ENCODE results near the gene DPP6.

Gene DPP6

DNA sequence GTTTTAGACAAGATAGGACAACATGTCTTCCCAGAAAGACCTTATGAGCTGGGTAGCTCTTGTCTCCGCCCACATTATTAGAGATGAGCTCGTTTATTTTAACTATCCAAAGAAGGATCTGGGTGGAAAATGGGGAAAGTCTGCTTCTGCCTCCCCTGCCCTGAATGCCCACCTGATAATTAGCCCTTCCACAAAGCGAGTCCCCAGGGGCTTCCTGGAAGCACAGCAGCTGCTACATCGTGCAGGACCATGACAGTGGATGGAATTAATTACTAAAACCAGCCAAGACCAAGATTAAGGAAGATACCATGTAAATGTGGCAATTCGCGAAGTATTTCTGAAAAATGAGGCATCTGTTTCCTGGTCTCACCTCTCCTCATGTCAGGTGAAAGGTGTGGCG lies 576.4 kb downstream of the DPP6 start:
- in situ Hi-C loops (cut with MboI; ENCODE audit: low pct_unique_long_range_greater_than_20kb, low sequenced_read_pairs, unreplicated experiment): no loop called here
- DNase-seq (ENCODE audit: low spot score): no peak
- TF ChIP-seq CTCF (IDR thresholded peaks at IDR 0.05; ENCODE audit: extremely low read depth, insufficient read depth, missing control alignments): no peak

DNA sequence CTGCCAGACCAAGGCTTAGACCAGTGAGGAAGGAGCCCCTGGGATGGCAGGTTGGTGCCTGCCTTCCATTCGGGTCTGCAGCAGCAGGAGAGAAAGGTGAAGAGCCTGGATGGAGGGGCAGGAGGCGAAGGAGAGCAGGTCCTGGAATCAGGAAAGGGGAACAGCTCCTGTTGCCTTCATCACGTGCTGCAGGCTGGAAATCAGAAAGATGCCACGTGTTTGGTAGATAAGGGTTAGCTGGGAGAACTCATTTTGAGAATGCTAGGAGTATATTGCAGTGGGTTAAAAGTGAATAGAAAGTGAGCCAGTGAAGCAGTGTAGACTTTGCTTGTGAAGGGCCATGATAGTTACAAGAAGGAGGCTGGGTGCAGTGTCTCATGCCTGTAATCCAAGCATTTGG lies 579.0 kb downstream of the DPP6 start:
- in situ Hi-C loops (cut with MboI; ENCODE audit: low pct_unique_long_range_greater_than_20kb, low sequenced_read_pairs, unreplicated experiment): no loop called here
- DNase-seq (ENCODE audit: low spot score): no peak
- TF ChIP-seq CTCF (IDR thresholded peaks at IDR 0.05; ENCODE audit: extremely low read depth, insufficient read depth, missing control alignments): no peak

DNA sequence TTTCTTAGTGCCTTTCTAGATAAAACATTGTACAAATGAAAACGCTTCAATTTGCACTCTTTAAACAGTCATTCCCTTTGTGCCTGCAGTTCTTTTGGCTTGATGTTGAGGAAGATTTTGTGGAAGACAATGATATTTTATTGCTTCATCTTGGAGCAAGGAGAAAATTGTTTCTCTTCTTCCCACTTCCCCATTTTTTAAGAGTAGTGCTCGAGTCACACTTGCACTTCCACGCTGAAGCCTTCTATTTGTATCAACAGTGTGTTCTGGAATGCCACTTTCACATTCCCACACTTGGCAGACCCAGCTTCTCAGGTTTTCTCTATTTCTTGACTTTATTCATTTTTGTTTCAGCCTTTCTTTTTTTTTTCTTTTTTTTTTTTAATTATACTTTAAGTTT lies 581.4 kb downstream of the DPP6 start:
- in situ Hi-C loops (cut with MboI; ENCODE audit: low pct_unique_long_range_greater_than_20kb, low sequenced_read_pairs, unreplicated experiment): no loop called here
- no peak for TF ChIP-seq CTCF (IDR thresholded peaks at IDR 0.05; ENCODE audit: extremely low read depth, insufficient read depth, missing control alignments)
- DNase-seq (ENCODE audit: low spot score): no peak

- in situ Hi-C loops (cut with MboI; ENCODE audit: low pct_unique_long_range_greater_than_20kb, low sequenced_read_pairs, unreplicated experiment): no loop called here
- DNase-seq (ENCODE audit: low spot score): no peak
- TF ChIP-seq CTCF (IDR thresholded peaks at IDR 0.05; ENCODE audit: extremely low read depth, insufficient read depth, missing control alignments): no peak
Observed at GRCh38 chr7:154638286-154638685, 586.1 kb downstream of the DPP6 start.

DNA sequence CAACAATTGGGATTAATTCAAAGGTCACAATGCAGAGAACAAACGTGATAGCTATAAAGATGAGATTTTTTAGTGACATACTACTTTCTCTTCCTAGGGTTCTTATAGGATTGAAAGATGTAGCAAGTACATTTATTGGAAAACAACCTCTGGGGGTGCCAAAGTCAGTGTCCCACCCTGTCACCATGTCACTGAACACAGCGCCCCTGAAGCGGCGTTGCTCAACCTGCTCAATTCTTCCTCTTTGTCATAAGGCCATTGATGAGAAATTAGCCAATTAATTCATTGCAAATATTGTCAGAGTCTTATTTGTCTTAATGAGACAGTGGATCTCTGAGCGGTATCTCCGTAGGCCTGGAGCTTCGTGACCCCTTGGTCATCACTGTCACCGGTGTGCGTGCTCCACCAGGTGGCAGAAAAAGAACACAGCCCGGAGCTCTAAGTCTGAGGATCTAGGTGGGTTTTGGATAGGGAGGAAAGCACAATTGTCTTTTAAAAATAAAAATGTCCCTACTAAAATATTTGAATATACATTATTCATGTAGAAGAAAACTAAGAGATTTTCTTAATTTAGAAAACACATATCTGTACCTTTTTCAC lies 588.2 kb downstream of the DPP6 start:
- TF ChIP-seq CTCF (IDR thresholded peaks at IDR 0.05; ENCODE audit: extremely low read depth, insufficient read depth, missing control alignments): no peak
- DNase-seq (ENCODE audit: low spot score): no peak
- in situ Hi-C loops (cut with MboI; ENCODE audit: low pct_unique_long_range_greater_than_20kb, low sequenced_read_pairs, unreplicated experiment): no loop called here

DNA sequence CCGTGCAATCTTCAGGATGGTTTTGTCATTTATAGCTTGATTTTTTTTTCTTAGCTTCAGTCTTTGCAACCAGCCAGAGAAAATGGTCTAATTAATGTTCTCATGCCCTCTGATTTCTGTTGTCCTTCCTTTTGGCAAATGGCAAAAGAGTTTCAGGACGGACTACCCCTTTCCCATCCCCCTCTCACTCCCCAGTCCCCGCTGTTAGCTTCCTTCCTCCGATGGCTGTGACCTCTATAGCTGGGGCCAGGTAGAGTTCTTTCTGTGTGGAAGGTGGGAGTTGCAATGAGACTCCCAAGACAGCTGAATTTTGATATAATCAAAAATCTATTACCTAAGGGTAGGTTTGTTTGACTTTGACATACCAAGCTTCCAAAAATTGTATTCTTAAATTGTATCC lies 588.7 kb downstream of the DPP6 start:
- no peak for TF ChIP-seq CTCF (IDR thresholded peaks at IDR 0.05; ENCODE audit: extremely low read depth, insufficient read depth, missing control alignments)
- in situ Hi-C loops (cut with MboI; ENCODE audit: low pct_unique_long_range_greater_than_20kb, low sequenced_read_pairs, unreplicated experiment): no loop called here

DNA sequence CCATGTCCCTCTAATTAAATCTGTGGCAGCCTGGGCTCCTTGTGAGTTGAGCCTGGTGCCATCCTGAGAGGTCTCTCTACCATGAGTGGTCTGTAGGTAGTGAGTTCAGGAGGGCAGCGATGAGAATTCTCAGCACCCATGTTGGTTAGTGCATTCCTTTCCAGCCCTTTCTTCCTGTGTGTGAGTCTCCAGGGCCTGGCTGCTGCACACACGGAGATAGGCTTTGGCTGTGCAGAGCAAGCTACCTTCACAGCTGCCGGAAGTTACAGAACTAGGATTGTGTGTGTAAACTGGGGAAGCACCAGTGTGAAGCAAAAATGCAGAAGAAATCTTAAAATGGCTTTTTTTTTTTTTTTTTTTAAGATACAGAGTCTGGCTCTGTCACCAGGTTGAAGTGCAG lies 592.2 kb downstream of the DPP6 start:
- in situ Hi-C loops (cut with MboI; ENCODE audit: low pct_unique_long_range_greater_than_20kb, low sequenced_read_pairs, unreplicated experiment): no loop called here
- TF ChIP-seq CTCF (IDR thresholded peaks at IDR 0.05; ENCODE audit: extremely low read depth, insufficient read depth, missing control alignments): no peak
- no peak for DNase-seq (ENCODE audit: low spot score)

More for the DNA sequence above, 588.7 kb downstream of the DPP6 start:
- no peak for DNase-seq (ENCODE audit: low spot score)

Measured in GM13977 (cell line).